Subcutaneous adipose tissue (tissue), 4 donors: Measurements from ENCODE around the gene BRINP2. TPM values are rescaled to one million over a fixed set of nuclear protein-coding genes. Genes with fewer than 3 reads are reported as not detected.

Experiments used
- total RNA-seq, 4 donors: library from RNA; depleted of rRNA; stranded (reverse); fragments of >200 nt; gene quantifications; one replicate each; pipeline ENCODE4 v1.1.0, GENCODE V29; 2016
- TF ChIP-seq, protein P1 (sequence below): fragments of 450-650 bp; IDR thresholded peaks from one replicate; pipeline ENCODE4 v1.5.1; 2016; ENCODE audit warnings: low read depth, mild to moderate bottlenecking, control low read depth, antibody characterized with exemption, moderate library complexity

BRINP2 gene
- total RNA-seq, 4 donors from 2014 or later = 0.17 to 1.8 (median 0.70) TPM

DNA sequence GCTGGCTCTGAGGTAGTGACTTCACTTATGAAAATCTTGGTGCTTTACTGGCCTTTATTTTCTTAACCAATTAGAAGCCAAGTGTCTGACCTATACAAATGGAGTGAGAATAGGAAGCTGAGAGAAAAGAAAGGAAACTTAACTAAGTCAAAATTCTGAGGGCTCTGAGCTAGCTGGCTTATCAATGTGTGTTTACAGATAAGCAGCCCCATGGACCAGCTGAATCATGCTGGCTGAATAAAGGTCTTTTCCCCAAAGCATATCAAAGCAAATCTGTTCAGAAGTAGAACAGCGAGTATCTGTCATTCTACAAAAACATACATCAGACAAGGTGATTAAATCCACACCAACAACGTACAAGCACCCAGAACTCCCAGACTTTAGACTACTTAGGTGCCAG is 117.2 kb downstream of the BRINP2 start:
- TF ChIP-seq, protein P1, sequence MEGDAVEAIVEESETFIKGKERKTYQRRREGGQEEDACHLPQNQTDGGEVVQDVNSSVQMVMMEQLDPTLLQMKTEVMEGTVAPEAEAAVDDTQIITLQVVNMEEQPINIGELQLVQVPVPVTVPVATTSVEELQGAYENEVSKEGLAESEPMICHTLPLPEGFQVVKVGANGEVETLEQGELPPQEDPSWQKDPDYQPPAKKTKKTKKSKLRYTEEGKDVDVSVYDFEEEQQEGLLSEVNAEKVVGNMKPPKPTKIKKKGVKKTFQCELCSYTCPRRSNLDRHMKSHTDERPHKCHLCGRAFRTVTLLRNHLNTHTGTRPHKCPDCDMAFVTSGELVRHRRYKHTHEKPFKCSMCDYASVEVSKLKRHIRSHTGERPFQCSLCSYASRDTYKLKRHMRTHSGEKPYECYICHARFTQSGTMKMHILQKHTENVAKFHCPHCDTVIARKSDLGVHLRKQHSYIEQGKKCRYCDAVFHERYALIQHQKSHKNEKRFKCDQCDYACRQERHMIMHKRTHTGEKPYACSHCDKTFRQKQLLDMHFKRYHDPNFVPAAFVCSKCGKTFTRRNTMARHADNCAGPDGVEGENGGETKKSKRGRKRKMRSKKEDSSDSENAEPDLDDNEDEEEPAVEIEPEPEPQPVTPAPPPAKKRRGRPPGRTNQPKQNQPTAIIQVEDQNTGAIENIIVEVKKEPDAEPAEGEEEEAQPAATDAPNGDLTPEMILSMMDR = no peak

DNA sequence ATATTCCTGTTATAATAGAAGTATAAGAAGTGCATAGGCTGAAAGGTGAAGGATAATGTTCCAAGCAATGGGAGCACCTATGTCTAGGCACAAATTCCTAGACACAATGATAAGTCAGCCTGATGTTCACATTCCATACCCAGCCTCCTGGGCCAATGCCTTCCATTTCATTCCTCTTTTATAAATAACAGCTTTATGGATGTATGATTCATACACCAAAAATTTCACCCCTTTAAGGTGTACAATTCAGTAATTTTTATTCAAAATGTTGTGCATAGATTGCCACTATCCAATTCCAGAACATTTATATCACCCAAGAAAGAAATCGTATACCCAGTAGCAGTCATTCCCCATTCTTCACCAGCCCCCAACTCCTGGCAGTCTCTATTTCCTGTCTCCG is 118.8 kb downstream of the BRINP2 start:
- TF ChIP-seq, protein P1 = no peak

DNA sequence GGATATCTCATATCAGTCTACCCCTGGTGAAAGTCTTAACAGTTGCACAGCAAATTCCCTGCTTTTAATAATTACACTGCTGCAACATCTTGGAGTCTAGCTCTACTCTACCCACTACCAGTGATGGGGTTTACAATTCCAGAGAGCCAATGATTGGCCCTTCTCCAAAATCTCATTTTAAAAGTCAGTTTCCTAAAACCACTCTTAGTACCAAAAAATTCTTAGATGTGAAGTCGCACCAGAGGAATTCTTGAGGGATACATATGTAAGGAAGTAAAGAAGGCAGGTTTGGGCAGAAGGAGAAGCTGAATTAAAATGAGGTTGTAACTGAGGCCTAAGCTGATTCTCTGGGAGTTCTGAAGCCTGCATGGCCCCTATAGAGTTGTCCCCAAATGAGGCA is 129.7 kb downstream of the BRINP2 start:
- TF ChIP-seq, protein P1 = no peak

DNA sequence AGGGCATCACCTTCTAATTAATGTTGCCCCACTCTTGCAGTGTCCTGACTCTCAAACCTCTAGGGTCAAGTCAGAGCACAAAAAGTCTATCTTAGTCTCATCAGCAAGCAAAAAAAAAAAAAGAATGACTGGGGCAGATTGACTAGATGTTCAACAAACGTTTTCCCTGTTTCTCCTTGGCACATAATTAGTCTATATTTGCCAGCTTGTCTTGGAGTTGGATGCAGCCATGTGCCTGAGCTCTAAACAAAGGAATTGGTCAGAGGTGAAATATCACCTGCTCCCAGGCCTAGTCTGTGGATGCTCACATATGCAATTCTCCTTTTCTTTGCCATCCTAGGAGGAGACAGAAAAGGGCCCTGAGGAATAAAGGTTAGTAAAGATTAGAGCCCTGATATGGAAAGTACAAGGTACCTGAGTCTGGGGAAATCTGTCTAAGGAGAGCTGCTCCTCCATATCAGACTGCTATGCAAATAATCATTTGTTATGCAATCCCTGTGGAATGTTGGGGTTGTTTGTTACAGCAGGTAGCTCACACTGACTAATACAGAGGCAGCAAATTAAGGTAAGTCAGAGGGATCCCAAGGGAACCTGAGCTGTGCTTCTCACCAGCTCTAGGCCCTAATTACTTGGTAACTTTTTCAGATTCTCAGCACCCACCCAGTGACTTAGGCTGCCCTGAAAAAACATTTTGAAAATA is 130.8 kb downstream of the BRINP2 start:
- TF ChIP-seq, protein P1 = no peak

DNA sequence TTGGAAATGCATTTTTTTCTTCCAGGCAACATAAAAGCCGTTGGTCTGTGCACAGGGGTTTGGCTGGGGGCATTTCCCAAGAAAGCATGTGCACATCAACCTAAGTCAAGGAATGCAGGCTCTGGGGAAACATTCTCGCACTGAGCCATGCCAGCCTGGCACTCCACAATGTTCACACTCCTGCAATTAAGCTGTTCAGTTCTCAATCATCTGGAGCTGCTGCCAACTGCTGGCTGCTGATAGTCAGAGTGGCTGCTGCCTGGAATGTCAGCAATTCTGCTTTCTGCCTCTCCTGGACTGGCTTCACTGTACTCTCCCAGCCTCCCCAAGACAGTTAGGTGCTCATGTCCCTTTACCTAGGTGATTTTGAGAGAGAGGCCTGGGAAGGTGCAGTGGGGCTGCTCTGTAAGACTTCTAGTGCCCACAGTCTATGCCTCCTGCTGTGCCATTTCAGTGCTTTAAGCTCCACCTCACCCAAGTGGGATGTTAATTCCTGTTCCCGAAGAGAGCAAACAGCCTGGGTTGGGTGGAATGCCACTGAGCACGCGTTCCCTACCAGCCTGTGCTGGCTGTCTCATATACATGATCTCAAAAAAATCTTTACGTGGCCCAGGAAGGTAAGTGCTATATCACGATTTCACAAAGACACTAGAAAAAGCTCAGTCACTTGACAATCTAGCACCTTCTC is 131.7 kb downstream of the BRINP2 start:
- TF ChIP-seq, protein P1 = no peak

DNA sequence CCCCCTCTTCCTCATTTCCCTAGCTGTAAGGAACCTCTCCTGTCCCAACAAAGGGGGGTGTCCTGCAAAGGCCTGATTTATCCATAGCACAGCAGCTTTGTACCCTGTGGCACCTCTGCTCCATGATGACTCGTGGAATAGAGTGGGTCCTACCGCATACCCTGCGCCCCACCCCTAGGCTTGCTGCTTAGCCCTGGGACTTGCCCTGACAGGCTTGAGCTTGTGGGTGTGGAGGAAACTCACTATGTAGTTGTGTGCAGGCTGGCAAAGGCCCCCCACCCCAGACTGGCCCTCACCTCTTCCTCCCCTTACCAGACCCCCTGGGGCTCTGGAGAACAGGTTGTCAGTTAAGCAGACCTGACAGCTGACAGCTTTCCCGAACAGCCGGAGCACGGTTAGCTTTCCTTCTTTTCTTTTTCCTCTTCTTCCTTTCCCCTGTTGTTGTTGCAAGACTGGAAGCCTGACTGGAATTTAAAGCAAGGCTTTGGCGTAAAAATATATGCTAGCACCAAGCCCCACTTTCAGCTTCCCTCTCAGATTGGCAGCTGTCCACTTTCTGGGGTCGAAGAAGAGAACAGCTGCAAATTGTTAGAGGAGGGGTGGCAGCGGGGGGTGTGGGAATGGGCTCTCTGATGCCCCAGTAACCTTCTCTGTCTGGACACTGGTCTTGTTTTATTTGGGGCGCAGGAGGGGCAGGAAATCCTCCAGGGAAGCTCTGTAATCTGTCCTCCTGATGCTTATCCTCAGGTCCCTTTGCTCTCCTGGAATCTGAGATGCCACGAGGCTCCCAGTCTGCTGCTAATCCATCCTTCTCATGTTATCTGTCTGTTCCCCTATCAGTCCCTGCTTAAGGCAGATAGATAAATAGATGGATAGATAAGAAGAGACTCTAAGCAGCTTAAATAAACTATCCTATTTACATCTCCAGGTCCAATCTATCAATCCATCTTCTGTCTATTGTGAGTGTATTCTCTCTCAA is 134.6 kb downstream of the BRINP2 start:
- TF ChIP-seq, protein P1 = no peak

DNA sequence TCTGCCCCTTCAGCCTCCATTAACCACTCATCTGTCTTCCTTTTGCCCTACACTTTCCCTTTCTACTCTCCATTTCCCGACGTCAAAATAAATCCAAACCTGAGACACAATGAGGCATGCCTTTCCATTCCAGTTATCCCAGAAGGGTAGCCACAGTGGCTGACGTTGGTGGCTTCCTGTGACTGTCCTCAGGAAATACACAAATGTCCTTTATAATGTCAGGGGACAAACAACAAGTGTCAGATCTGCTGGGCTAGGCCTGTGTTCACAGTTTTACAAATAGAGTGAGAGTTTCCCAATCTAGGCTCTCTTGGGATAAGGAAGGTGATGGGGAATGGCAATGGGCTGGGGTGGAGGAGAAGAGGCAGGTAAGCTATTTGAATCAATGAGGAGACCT is 135.3 kb downstream of the BRINP2 start:
- TF ChIP-seq, protein P1 = no peak
